Duodenal mucosa (tissue), 2 donors: Measurements from ENCODE around the gene TTBK1.

Experiments used
- H3K27ac ChIP-seq: one replicate; pipeline ENCODE4 v1.7.0; 2013; ENCODE audit warnings: low read depth, low read length
- H3K27me3 ChIP-seq, 2 donors: one replicate each; pipeline ENCODE4 v1.7.0; 2013; ENCODE audit warnings: low read length in 2 of 2, control low read depth in 1 of 2; ENCODE audit not compliant: insufficient read depth in 2 of 2, control insufficient read depth in 1 of 2
- H3K36me3 ChIP-seq, 2 donors: one replicate each; pipeline ENCODE4 v1.7.0; 2013; ENCODE audit warnings: low read length in 2 of 2, control low read depth in 1 of 2; ENCODE audit not compliant: insufficient read depth in 2 of 2, control insufficient read depth in 1 of 2
- H3K4me1 ChIP-seq, 2 donors: one replicate each; pipeline ENCODE4 v1.7.0; 2013; ENCODE audit warnings: low read length in 2 of 2, control low read depth in 1 of 2; ENCODE audit not compliant: insufficient read depth in 2 of 2, control insufficient read depth in 1 of 2
- H3K4me3 ChIP-seq, 2 donors: one replicate each; pipeline ENCODE4 v1.7.0; 2013; ENCODE audit warnings: low read length in 2 of 2, low read depth in 1 of 2
- H3K9ac ChIP-seq, 2 donors: one replicate each; pipeline ENCODE4 v1.7.0; 2013; ENCODE audit warnings: low read length in 2 of 2, low read depth in 1 of 2
- H3K9me3 ChIP-seq, 2 donors: one replicate each; pipeline ENCODE4 v1.7.0; 2013; ENCODE audit warnings: low read length in 2 of 2, control low read depth in 1 of 2; ENCODE audit not compliant: control insufficient read depth in 1 of 2

TTBK1 gene

GRCh38 chr6:43294536-43294935 lies 51.3 kb downstream of the TTBK1 start:
- Histone ChIP-seq H3K4me1 (peaks cover 20 to 44% of the 10 kb centered on the region in 2 donors), H3K9ac (no peak overlapping the region), H3K27me3 (no peaks in the 10 kb centered on the region), H3K9me3 (no peaks in the 10 kb centered on the region), H3K27ac (no peak overlapping the region), H3K4me3 (no peak overlapping the region), H3K36me3 (no peaks in the 10 kb centered on the region)

- Histone ChIP-seq H3K27ac (no peak overlapping the region), H3K27me3 (no peaks in the 10 kb centered on the region), H3K9ac (no peak overlapping the region), H3K4me3 (no peak overlapping the region), H3K4me1 (peaks cover 20 to 40% of the 10 kb centered on the region in 2 donors), H3K36me3 (no peaks in the 10 kb centered on the region), H3K9me3 (no peaks in the 10 kb centered on the region)
These were observed 52.2 kb downstream of the TTBK1 start for GRCh38 chr6:43295456-43295855.

GRCh38 chr6:43296780-43297497 lies 53.7 kb downstream of the TTBK1 start:
- Histone ChIP-seq H3K27ac (no peak overlapping the region), H3K9ac (no peak overlapping the region), H3K9me3 (no peaks in the 10 kb centered on the region), H3K36me3 (no peaks in the 10 kb centered on the region), H3K4me1 (peaks cover 11 to 26% of the 10 kb centered on the region in 2 donors), H3K27me3 (no peaks in the 10 kb centered on the region), H3K4me3 (no peak overlapping the region)

- Histone ChIP-seq H3K9ac (no peak within 1 kb of the TSS), H3K9me3 (no peaks in the 10 kb centered on the region), H3K4me3 (no peak within 1 kb of the TSS), H3K4me1 (peaks cover 11 to 26% of the 10 kb centered on the region in 2 donors), H3K27me3 (no peaks in the 10 kb centered on the region), H3K36me3 (no peaks in the 10 kb centered on the region), H3K27ac (no peak within 1 kb of the TSS)
These were observed 54.6 kb downstream of the TTBK1 start, which contains the start of gene SLC22A7 for GRCh38 chr6:43297644-43298564. Gene SLC22A7, plus strand, starts transcription at chr6:43298260. Its CDS starts 99 bp downstream, at chr6:43298359.

GRCh38 chr6:43298565-43299337 lies 55.5 kb downstream of the TTBK1 start:
- H3K4me1 ChIP-seq: peaks cover 11 to 26% of the 10 kb centered on the region in 2 donors

GRCh38 chr6:43299338-43300293 lies 56.3 kb downstream of the TTBK1 start:
- Histone ChIP-seq H3K27ac (no peak overlapping the region), H3K9me3 (no peaks in the 10 kb centered on the region), H3K36me3 (no peaks in the 10 kb centered on the region), H3K27me3 (no peaks in the 10 kb centered on the region), H3K4me3 (no peak overlapping the region), H3K9ac (no peak overlapping the region), H3K4me1 (peaks cover 11 to 26% of the 10 kb centered on the region in 2 donors)

More at GRCh38 chr6:43298565-43299337, 55.5 kb downstream of the TTBK1 start:
- no peaks in the 10 kb centered on the region for H3K27me3 ChIP-seq
- no peaks in the 10 kb centered on the region for H3K36me3 ChIP-seq
- no peak overlapping the region for H3K4me3 ChIP-seq
- no peaks in the 10 kb centered on the region for H3K9me3 ChIP-seq
- H3K27ac ChIP-seq: no peak overlapping the region
- no peak overlapping the region for H3K9ac ChIP-seq

- Histone ChIP-seq H3K27me3 (no peaks in the 10 kb centered on the region), H3K4me1 (peaks cover 11 to 26% of the 10 kb centered on the region in 2 donors), H3K4me3 (no peak overlapping the region), H3K27ac (no peak overlapping the region), H3K9ac (no peak overlapping the region), H3K36me3 (no peaks in the 10 kb centered on the region), H3K9me3 (no peaks in the 10 kb centered on the region)
These were observed 58.0 kb downstream of the TTBK1 start for GRCh38 chr6:43301081-43301870.

GRCh38 chr6:43302126-43302525 lies 58.8 kb downstream of the TTBK1 start:
- H3K9ac ChIP-seq: no peak overlapping the region
- no peak overlapping the region for H3K4me3 ChIP-seq
- no peaks in the 10 kb centered on the region for H3K9me3 ChIP-seq
- H3K27ac ChIP-seq: no peak overlapping the region
- H3K27me3 ChIP-seq: no peaks in the 10 kb centered on the region
- H3K4me1 ChIP-seq: peaks cover 11 to 22% of the 10 kb centered on the region in 2 donors
- no peaks in the 10 kb centered on the region for H3K36me3 ChIP-seq
